Suprapubic skin (tissue), 4 donors: ENCODE data around the gene GNPTAB. TPM values are rescaled to one million over a fixed set of nuclear protein-coding genes. Genes with fewer than 3 reads are reported as not detected.
"Not testable (repeated sequence)": the region's sequence is repeated elsewhere in the genome, so short reads cannot be mapped to it uniquely, and the experiment has no call there.

Source experiments
- DNase-seq, 2 donors: peaks; one replicate each; pipeline ENCODE4 v3.0.0-alpha.2; 2019; ENCODE audit warnings: low spot score in 2 of 2
- H3K27ac ChIP-seq: fragments of 200-600 bp; sonication (generic); one replicate; pipeline ENCODE4 v1.5.1; 2019
- H3K27me3 ChIP-seq: fragments of 200-600 bp; sonication (generic); one replicate; pipeline ENCODE4 v1.5.1; 2019
- H3K36me3 ChIP-seq: fragments of 200-600 bp; sonication (generic); one replicate; pipeline ENCODE4 v1.5.1; 2019
- H3K4me1 ChIP-seq: fragments of 200-600 bp; sonication (generic); one replicate; pipeline ENCODE4 v1.5.1; 2019
- H3K4me3 ChIP-seq: fragments of 200-600 bp; sonication (generic); one replicate; pipeline ENCODE4 v1.5.1; 2019; ENCODE audit warnings: mild to moderate bottlenecking
- H3K9me3 ChIP-seq: fragments of 200-600 bp; sonication (generic); one replicate; pipeline ENCODE4 v1.5.1; 2019
- CTCF ChIP-seq, 2 donors: fragments of 200-600 bp in 1 of 2; fragments of 450-650 bp in 1 of 2; sonication (generic) in 1 of 2; IDR thresholded peaks; one replicate each; pipeline ENCODE4 v1.5.1; 2016 to 2019; ENCODE audit warnings: antibody characterized with exemption in 2 of 2, mild to moderate bottlenecking in 1 of 2, moderate library complexity in 1 of 2
- EP300 ChIP-seq: sonication (generic); formaldehyde crosslinking; IDR thresholded peaks from one replicate; pipeline ENCODE4 v1.6.1; 2017; ENCODE audit warnings: antibody characterized with exemption
- POLR2A ChIP-seq, 2 donors: fragments of 450-650 bp; IDR thresholded peaks; one replicate each; pipeline ENCODE4 v1.6.1; 2017; ENCODE audit warnings: antibody characterized with exemption in 2 of 2, mild to moderate bottlenecking in 2 of 2, moderate library complexity in 2 of 2
- POLR2AphosphoS5 ChIP-seq, 3 donors: sonication (generic); formaldehyde crosslinking; IDR thresholded peaks; one replicate each; pipeline ENCODE4 v1.6.1; 2017; ENCODE audit warnings: antibody characterized with exemption in 3 of 3
- WGBS: methylation state at CpG from one replicate; pipeline ENCODE4 v1.1.5; 2018; 5-methylcytosine and 5-hydroxymethylcytosine counted together
- total RNA-seq, 4 donors: library from RNA; depleted of rRNA; stranded (reverse); fragments of >200 nt; gene quantifications; one replicate each; pipeline ENCODE4 v1.1.0, GENCODE V29; 2016

GNPTAB gene
- total RNA-seq, 4 donors from 2014 or later = 25.0 to 68.2 (median 45.8) TPM

GRCh38 chr12:101813117-101813516, 17.6 kb downstream of the GNPTAB start:
- H3K27me3 ChIP-seq = no peaks in the 10 kb centered on the region
- no peak for DNase-seq
- H3K4me1 ChIP-seq = no peaks in the 10 kb centered on the region
- 92% methylated on average over 2 of the region's 2 CpGs for WGBS
- no peaks in the 10 kb centered on the region for H3K36me3 ChIP-seq
- H3K4me3 ChIP-seq = no peak overlapping the region
- H3K9me3 ChIP-seq = no peaks in the 10 kb centered on the region
- TF ChIP-seq POLR2A (IDR thresholded peaks at IDR 0.05) = no peak
- H3K27ac ChIP-seq = no peak overlapping the region

- not testable (repeated sequence) for H3K36me3 ChIP-seq
Measured at GRCh38 chr12:101812716-101813115, 18.0 kb downstream of the GNPTAB start.

DNA sequence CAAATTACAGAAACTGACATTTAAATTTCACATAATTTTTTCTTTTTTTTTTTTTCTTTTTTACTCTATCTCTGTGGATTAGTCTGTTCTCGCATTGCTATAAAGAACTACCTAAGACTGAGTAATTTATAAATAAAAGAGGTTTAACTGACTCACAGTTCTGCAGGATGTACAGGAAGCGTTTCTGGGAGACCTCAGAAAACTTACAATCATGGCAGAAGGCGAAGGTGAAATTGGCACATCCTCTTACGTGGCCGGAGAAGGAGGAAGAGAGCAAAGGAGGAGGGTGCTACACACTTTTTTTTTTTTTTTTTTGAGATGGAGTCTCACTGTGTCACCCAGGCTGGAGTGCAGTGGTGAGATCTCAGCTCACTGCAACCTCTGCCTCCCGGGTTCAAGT, 19.4 kb downstream of the GNPTAB start:
- 77% methylated on average over 6 of the region's 6 CpGs for WGBS
- not testable (repeated sequence) for H3K27me3 ChIP-seq, H3K4me1 ChIP-seq, H3K36me3 ChIP-seq, H3K4me3 ChIP-seq, DNase-seq, H3K27ac ChIP-seq, H3K9me3 ChIP-seq

More at GRCh38 chr12:101812716-101813115, 18.0 kb downstream of the GNPTAB start:
- not testable (repeated sequence) for H3K9me3 ChIP-seq, H3K27ac ChIP-seq, DNase-seq, H3K27me3 ChIP-seq, H3K4me3 ChIP-seq, H3K4me1 ChIP-seq
- WGBS = 100% methylated on average over 1 of the region's 1 CpG

DNA sequence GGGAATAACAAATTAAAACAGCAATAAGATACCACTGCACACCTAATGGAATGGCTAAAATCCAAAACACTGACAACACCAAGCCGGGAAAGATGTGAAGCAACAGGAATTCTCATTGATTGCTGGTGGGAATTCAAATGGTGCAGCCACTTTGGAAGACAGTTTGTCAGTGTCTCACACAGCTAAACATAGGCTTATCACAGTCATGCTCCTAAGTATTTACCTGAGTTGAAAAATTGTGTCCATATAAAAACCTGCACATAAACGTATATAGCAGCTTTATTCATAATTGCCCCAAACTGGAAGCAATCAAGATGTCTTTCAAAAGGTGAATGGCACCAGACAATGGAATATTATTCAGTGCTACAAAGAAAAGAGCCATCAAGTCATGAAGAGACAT, 21.6 kb downstream of the GNPTAB start:
- TF ChIP-seq EP300 (no peak), POLR2A (IDR thresholded peaks at IDR 0.05) (no peak), CTCF (IDR thresholded peaks at IDR 0.05) (no peak), POLR2AphosphoS5 (IDR thresholded peaks at IDR 0.05) (no peak)
- Histone ChIP-seq H3K36me3 (no peaks in the 10 kb centered on the region), H3K4me1 (no peaks in the 10 kb centered on the region), H3K27me3 (no peaks in the 10 kb centered on the region), H3K9me3 (no peaks in the 10 kb centered on the region), H3K27ac (no peak overlapping the region), H3K4me3 (no peak overlapping the region)
- WGBS = 76% methylated on average over 2 of the region's 2 CpGs
- no peak for DNase-seq

DNA sequence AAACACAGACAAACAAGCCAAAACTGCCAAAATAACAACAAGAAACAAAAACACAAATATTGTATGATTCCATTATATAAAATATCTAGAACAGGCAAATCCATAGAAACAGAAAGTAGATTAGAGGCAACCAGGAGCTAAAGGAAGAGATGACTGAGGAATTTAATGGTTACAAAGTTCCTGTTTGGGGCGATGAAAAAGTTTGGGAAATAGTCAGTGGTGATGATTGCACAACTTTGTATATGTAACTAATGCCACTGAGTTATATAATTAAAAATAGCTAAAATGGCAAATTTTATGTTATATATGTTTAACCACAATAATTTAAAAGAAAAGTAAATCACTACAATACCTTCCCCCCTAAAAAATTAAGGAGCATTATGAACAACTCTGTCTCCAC, 24.5 kb downstream of the GNPTAB start:
- WGBS = 82% methylated on average over 1 of the region's 1 CpG
- DNase-seq = no peak
- TF ChIP-seq POLR2AphosphoS5 (IDR thresholded peaks at IDR 0.05) (no peak), POLR2A (IDR thresholded peaks at IDR 0.05) (no peak), EP300 (no peak), CTCF (IDR thresholded peaks at IDR 0.05) (no peak)
- Histone ChIP-seq H3K36me3 (no peaks in the 10 kb centered on the region), H3K27me3 (no peaks in the 10 kb centered on the region), H3K9me3 (no peaks in the 10 kb centered on the region), H3K4me3 (no peak overlapping the region), H3K4me1 (no peaks in the 10 kb centered on the region), H3K27ac (no peak overlapping the region)

DNA sequence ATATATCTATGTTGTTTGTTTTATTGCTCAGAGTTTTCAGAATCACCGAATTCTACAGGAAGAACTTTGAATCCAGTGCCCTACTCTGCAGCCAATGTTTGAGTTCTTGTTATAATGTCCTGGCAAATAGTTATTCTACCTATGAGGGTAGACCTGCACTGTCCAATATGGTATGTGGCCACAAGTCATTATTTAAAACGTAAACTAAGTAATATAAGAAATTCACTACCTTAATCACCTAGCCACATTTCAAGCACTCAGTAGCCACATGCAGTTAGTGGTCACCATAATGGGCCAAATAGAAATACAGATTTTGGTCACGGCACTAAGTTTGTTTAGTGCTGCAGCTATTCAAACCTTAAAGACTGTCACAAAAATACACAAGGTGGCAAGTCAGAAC, 26.4 kb downstream of the GNPTAB start:
- 87% methylated on average over 3 of the region's 3 CpGs for WGBS
- peaks cover 3% of the 10 kb centered on the region for H3K4me1 ChIP-seq
- no peak for DNase-seq
- H3K4me3 ChIP-seq = no peak overlapping the region
- H3K27ac ChIP-seq = no peak overlapping the region
- TF ChIP-seq EP300 = no peak
- no peak for TF ChIP-seq CTCF (IDR thresholded peaks at IDR 0.05)
- TF ChIP-seq POLR2AphosphoS5 (IDR thresholded peaks at IDR 0.05) = no peak
- no peak for TF ChIP-seq POLR2A (IDR thresholded peaks at IDR 0.05)
- no peaks in the 10 kb centered on the region for H3K27me3 ChIP-seq
- no peaks in the 10 kb centered on the region for H3K9me3 ChIP-seq
- no peaks in the 10 kb centered on the region for H3K36me3 ChIP-seq

DNA sequence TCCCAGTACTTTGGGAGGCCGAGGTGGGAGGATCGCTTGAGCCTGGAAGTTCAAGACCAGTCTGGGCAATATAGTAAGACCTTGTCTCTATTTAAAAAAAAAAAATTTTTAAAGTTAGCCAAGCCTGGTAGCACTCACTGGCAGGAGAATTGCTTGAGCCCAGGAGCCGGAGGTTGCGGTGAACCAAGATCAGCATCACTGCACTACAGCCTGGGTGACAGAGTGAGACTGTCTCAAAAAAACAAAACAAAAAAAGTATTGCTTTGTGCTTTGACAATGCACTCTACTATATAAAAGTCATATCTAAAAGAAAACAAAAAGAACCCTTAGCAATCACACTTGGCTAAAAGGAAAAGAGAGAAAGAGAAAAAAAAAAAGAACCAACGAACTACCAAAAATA, 26.8 kb downstream of the GNPTAB start:
- no peak overlapping the region for H3K4me3 ChIP-seq
- DNase-seq = no peak
- no peak for TF ChIP-seq EP300
- no peak for TF ChIP-seq POLR2A (IDR thresholded peaks at IDR 0.05)
- TF ChIP-seq CTCF (IDR thresholded peaks at IDR 0.05) = no peak
- no peak for TF ChIP-seq POLR2AphosphoS5 (IDR thresholded peaks at IDR 0.05)
- peaks cover 7% of the 10 kb centered on the region for H3K4me1 ChIP-seq
- no peaks in the 10 kb centered on the region for H3K36me3 ChIP-seq
- no peak overlapping the region for H3K27ac ChIP-seq
- WGBS = 94% methylated on average over 5 of the region's 5 CpGs
- no peaks in the 10 kb centered on the region for H3K9me3 ChIP-seq
- H3K27me3 ChIP-seq = no peaks in the 10 kb centered on the region
